ENCODE measurements around the gene TRIM71.

TRIM71 gene

DNA sequence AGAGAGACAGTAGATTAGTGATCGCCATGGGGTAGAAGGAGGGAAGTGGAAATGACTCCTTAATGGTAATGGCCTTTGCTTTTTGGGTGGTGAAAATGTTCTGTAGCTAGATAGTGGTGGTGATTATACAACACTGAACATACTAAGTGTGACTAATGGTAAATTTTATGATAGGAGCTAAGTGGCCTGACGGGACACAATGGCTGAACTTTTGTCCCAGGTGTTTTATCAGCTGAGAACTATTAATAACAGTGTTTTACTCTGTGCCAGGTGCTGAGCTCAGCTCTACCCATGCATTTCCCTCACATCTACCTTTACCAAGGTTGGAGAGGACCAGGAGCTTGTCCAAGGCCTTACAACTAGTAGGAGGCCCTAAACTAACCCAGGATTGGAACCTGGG is 66.8 kb downstream of the TRIM71 start:
- Histone ChIP-seq H3K27me3 (ENCODE audit: control insufficient read depth in 2 of 2, insufficient read depth in 2 of 2, low read length in 2 of 2) (no peaks in the 10 kb centered on the region), H3K36me3 (ENCODE audit: control insufficient read depth in 2 of 2, insufficient read depth in 2 of 2, low read length in 2 of 2) (no peaks in the 10 kb centered on the region), H3K27ac (ENCODE audit: low read depth in 2 of 2, low read length in 2 of 2) (no peak overlapping the region), H3K4me1 (ENCODE audit: control insufficient read depth in 2 of 2, insufficient read depth in 2 of 2, low read length in 2 of 2) (no peaks in the 10 kb centered on the region), H3K4me3 (ENCODE audit: low read length in 2 of 2) (no peak overlapping the region), H3K9me3 (ENCODE audit: control insufficient read depth in 2 of 2, low read length in 2 of 2) (no peaks in the 10 kb centered on the region), H3K9ac (ENCODE audit: low read depth in 1 of 2, low read length in 2 of 2) (no peak overlapping the region)

DNA sequence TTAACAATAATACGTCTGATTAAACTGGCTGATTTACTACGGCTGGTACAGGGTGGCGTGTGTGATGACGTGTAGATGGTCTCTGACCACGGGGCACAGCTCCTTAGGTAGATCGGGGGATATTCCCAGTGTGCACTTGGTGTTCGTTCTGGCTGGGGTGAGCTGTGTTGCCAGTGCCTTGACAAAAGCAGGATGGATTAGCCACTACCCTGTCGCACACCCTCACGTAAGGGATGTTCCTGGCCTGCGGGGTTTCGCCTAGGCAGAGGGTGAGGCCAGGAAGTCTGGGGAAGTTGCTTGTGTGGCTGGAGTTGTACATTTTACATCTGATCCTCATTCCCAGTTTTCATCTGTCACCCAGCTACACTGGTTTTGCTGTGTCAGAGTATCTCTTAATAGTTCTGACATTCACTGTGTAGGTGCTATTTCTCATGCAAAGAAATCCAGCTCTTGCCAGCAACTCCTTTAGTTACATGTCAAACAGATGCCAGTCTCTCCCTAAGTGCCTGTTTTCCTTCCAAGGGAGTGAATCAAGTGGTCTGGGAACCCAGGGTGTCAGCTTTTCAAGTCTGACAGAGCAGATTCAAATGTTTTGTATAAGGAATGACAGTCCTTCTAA is 67.6 kb downstream of the TRIM71 start:
- no peaks in the 10 kb centered on the region for H3K36me3 ChIP-seq (ENCODE audit: control insufficient read depth in 2 of 2, insufficient read depth in 2 of 2, low read length in 2 of 2)
- H3K27ac ChIP-seq (ENCODE audit: low read depth in 2 of 2, low read length in 2 of 2), result no peak overlapping the region
- no peaks in the 10 kb centered on the region for H3K9me3 ChIP-seq (ENCODE audit: control insufficient read depth in 2 of 2, low read length in 2 of 2)
- no peak overlapping the region for H3K4me3 ChIP-seq (ENCODE audit: low read length in 2 of 2)
- H3K4me1 ChIP-seq (ENCODE audit: control insufficient read depth in 2 of 2, insufficient read depth in 2 of 2, low read length in 2 of 2), result no peaks in the 10 kb centered on the region
- no peaks in the 10 kb centered on the region for H3K27me3 ChIP-seq (ENCODE audit: control insufficient read depth in 2 of 2, insufficient read depth in 2 of 2, low read length in 2 of 2)
- H3K9ac ChIP-seq (ENCODE audit: low read depth in 1 of 2, low read length in 2 of 2), result no peak overlapping the region

DNA sequence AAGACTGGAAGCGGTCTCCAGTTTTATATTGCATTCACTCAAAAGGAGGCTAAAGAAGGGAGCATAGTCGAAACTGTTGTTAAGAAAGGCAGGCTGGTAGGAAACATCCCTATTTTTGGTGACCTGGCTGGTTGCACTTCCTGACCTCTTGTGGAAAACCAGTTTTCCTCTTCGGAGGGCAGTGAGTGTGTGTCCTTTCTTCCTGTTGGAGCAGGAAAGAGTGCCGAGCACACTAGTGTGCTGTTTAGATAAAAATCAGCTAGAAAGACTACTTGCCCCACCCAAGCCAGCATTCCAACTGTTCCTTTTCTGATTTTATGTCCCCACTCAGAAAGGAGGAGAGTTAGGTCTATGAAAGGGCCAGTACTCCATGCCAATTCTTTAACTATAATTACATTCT is 68.5 kb downstream of the TRIM71 start:
- H3K27ac ChIP-seq (ENCODE audit: low read depth in 2 of 2, low read length in 2 of 2), result no peak overlapping the region
- no peaks in the 10 kb centered on the region for H3K9me3 ChIP-seq (ENCODE audit: control insufficient read depth in 2 of 2, low read length in 2 of 2)
- H3K36me3 ChIP-seq (ENCODE audit: control insufficient read depth in 2 of 2, insufficient read depth in 2 of 2, low read length in 2 of 2), result no peaks in the 10 kb centered on the region
- H3K4me3 ChIP-seq (ENCODE audit: low read length in 2 of 2), result no peak overlapping the region
- no peak overlapping the region for H3K9ac ChIP-seq (ENCODE audit: low read depth in 1 of 2, low read length in 2 of 2)
- no peaks in the 10 kb centered on the region for H3K27me3 ChIP-seq (ENCODE audit: control insufficient read depth in 2 of 2, insufficient read depth in 2 of 2, low read length in 2 of 2)
- H3K4me1 ChIP-seq (ENCODE audit: control insufficient read depth in 2 of 2, insufficient read depth in 2 of 2, low read length in 2 of 2), result no peaks in the 10 kb centered on the region

DNA sequence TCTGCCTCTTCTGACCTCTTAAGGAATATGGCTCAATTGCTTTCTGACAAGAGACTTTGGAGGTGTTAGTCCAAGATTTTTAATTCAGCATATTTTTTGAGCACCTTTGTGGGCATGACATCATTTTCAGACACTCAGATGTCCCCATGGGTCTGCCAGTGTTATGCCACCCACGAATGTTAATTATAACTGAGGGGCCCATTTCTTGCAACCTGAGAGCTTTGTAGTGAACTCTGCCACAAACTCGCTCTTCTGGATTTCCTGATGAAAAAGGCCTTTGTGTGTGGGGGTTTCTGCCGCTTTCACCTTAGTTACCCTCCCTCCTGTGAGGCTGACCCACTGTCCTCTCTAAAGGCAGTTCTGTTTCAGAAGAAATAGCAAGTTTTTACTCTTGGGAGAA is 69.1 kb downstream of the TRIM71 start:
- H3K36me3 ChIP-seq (ENCODE audit: control insufficient read depth in 2 of 2, insufficient read depth in 2 of 2, low read length in 2 of 2), result no peaks in the 10 kb centered on the region
- no peaks in the 10 kb centered on the region for H3K27me3 ChIP-seq (ENCODE audit: control insufficient read depth in 2 of 2, insufficient read depth in 2 of 2, low read length in 2 of 2)
- no peak overlapping the region for H3K9ac ChIP-seq (ENCODE audit: low read depth in 1 of 2, low read length in 2 of 2)
- H3K4me1 ChIP-seq (ENCODE audit: control insufficient read depth in 2 of 2, insufficient read depth in 2 of 2, low read length in 2 of 2), result no peaks in the 10 kb centered on the region
- no peak overlapping the region for H3K4me3 ChIP-seq (ENCODE audit: low read length in 2 of 2)
- H3K27ac ChIP-seq (ENCODE audit: low read depth in 2 of 2, low read length in 2 of 2), result no peak overlapping the region
- no peaks in the 10 kb centered on the region for H3K9me3 ChIP-seq (ENCODE audit: control insufficient read depth in 2 of 2, low read length in 2 of 2)

DNA sequence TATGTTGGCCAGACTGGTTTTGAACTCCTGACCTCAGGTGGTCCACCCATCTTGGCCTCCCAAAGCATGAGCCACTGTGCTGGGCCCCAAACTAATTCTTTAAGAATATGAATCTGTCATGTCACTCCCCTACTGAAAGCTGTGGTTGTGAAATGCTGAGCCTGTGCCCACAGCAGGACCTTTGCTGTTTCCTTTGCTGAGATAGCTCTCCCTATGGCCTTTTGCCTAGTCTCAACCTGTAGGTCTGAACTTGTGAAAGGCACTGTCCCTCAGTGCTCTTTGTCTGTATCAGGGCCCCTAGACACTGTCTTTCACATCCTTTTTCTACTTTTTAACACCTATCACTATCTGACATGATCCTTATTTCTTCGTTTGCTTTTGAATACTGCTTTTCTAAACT is 70.9 kb downstream of the TRIM71 start:
- H3K9ac ChIP-seq (ENCODE audit: low read depth in 1 of 2, low read length in 2 of 2), result no peak overlapping the region
- no peaks in the 10 kb centered on the region for H3K36me3 ChIP-seq (ENCODE audit: control insufficient read depth in 2 of 2, insufficient read depth in 2 of 2, low read length in 2 of 2)
- no peaks in the 10 kb centered on the region for H3K9me3 ChIP-seq (ENCODE audit: control insufficient read depth in 2 of 2, low read length in 2 of 2)
- no peaks in the 10 kb centered on the region for H3K4me1 ChIP-seq (ENCODE audit: control insufficient read depth in 2 of 2, insufficient read depth in 2 of 2, low read length in 2 of 2)
- no peaks in the 10 kb centered on the region for H3K27me3 ChIP-seq (ENCODE audit: control insufficient read depth in 2 of 2, insufficient read depth in 2 of 2, low read length in 2 of 2)
- no peak overlapping the region for H3K27ac ChIP-seq (ENCODE audit: low read depth in 2 of 2, low read length in 2 of 2)
- no peak overlapping the region for H3K4me3 ChIP-seq (ENCODE audit: low read length in 2 of 2)

DNA sequence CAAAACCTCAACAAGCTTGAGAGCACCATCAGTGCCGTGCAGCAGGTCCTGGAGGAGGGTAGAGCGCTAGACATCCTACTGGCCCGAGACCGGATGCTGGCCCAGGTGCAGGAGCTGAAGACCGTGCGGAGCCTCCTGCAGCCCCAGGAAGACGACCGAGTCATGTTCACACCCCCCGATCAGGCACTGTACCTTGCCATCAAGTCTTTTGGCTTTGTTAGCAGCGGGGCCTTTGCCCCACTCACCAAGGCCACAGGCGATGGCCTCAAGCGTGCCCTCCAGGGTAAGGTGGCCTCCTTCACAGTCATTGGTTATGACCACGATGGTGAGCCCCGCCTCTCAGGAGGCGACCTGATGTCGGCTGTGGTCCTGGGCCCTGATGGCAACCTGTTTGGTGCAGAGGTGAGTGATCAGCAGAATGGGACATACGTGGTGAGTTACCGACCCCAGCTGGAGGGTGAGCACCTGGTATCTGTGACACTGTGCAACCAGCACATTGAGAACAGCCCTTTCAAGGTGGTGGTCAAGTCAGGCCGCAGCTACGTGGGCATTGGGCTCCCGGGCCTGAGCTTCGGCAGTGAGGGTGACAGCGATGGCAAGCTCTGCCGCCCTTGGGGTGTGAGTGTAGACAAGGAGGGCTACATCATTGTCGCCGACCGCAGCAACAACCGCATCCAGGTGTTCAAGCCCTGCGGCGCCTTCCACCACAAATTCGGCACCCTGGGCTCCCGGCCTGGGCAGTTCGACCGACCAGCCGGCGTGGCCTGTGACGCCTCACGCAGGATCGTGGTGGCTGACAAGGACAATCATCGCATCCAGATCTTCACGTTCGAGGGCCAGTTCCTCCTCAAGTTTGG is 72.9 kb downstream of the TRIM71 start:
- H3K27ac ChIP-seq (ENCODE audit: low read depth in 2 of 2, low read length in 2 of 2), result no peak overlapping the region
- peaks cover 0 to 1% of the 10 kb centered on the region in 2 donors for H3K27me3 ChIP-seq (ENCODE audit: control insufficient read depth in 2 of 2, insufficient read depth in 2 of 2, low read length in 2 of 2)
- no peaks in the 10 kb centered on the region for H3K9me3 ChIP-seq (ENCODE audit: control insufficient read depth in 2 of 2, low read length in 2 of 2)
- H3K4me1 ChIP-seq (ENCODE audit: control insufficient read depth in 2 of 2, insufficient read depth in 2 of 2, low read length in 2 of 2), result no peaks in the 10 kb centered on the region
- no peaks in the 10 kb centered on the region for H3K36me3 ChIP-seq (ENCODE audit: control insufficient read depth in 2 of 2, insufficient read depth in 2 of 2, low read length in 2 of 2)
- H3K4me3 ChIP-seq (ENCODE audit: low read length in 2 of 2), result no peak overlapping the region
- no peak overlapping the region for H3K9ac ChIP-seq (ENCODE audit: low read depth in 1 of 2, low read length in 2 of 2)

DNA sequence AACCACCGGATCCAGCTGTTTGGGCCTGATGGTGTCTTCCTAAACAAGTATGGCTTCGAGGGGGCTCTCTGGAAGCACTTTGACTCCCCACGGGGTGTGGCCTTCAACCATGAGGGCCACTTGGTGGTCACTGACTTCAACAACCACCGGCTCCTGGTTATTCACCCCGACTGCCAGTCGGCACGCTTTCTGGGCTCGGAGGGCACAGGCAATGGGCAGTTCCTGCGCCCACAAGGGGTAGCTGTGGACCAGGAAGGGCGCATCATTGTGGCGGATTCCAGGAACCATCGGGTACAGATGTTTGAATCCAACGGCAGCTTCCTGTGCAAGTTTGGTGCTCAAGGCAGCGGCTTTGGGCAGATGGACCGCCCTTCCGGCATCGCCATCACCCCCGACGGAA is 73.6 kb downstream of the TRIM71 start:
- Histone ChIP-seq H3K4me3 (ENCODE audit: low read length in 2 of 2) (no peak overlapping the region), H3K9ac (ENCODE audit: low read depth in 1 of 2, low read length in 2 of 2) (no peak overlapping the region), H3K27ac (ENCODE audit: low read depth in 2 of 2, low read length in 2 of 2) (no peak overlapping the region), H3K9me3 (ENCODE audit: control insufficient read depth in 2 of 2, low read length in 2 of 2) (no peaks in the 10 kb centered on the region), H3K36me3 (ENCODE audit: control insufficient read depth in 2 of 2, insufficient read depth in 2 of 2, low read length in 2 of 2) (no peaks in the 10 kb centered on the region), H3K4me1 (ENCODE audit: control insufficient read depth in 2 of 2, insufficient read depth in 2 of 2, low read length in 2 of 2) (no peaks in the 10 kb centered on the region), H3K27me3 (ENCODE audit: control insufficient read depth in 2 of 2, insufficient read depth in 2 of 2, low read length in 2 of 2) (peaks cover 0 to 1% of the 10 kb centered on the region in 2 donors)

DNA sequence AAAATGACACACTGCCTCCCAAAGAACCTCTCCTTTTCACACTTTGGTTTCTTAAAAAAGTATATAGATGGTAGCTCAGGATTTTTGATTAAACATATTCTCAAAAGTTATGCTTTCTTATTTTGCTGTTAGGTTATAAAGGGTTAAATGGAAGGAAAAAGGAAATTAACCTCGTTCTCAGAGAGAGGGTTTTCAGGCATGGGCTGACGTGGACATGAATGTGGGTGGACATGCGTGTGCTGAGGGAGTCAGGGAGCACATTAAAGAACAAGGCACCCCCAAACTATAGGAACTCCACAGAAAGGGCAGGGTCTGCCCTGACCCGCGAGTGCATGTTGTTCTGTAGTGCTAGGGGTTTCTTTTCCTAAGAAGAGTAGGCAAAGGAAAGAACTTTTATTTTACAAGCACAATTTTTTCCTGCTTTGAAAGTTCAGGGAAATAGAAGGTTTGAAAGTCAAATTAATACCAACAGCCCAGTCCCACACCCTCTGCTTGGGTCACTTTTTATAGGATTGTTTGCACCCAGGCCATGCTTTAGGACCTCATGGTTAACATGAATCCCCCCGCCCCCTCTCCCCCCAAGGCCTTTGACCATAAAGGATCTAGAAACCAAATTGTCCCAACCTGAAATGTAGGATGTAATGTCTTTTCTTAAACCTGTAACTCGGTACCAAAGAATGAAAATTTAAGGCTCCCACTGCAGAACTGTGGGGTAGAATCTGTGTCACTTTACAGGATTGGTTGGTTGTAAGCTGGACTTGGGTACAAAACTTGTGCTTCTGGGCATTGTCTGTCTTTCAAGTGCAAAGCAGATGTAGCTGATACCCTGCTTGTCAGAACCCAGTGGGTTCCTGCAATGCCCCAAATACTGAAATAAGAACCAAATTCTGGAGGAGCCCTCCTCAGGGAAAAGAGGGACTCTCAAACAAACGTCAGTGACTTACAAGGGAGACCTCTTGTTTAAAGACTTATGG is 75.1 kb downstream of the TRIM71 start:
- Histone ChIP-seq H3K9ac (ENCODE audit: low read depth in 1 of 2, low read length in 2 of 2) (no peak overlapping the region), H3K4me1 (ENCODE audit: control insufficient read depth in 2 of 2, insufficient read depth in 2 of 2, low read length in 2 of 2) (no peaks in the 10 kb centered on the region), H3K36me3 (ENCODE audit: control insufficient read depth in 2 of 2, insufficient read depth in 2 of 2, low read length in 2 of 2) (no peaks in the 10 kb centered on the region), H3K27ac (ENCODE audit: low read depth in 2 of 2, low read length in 2 of 2) (no peak overlapping the region), H3K9me3 (ENCODE audit: control insufficient read depth in 2 of 2, low read length in 2 of 2) (no peaks in the 10 kb centered on the region), H3K27me3 (ENCODE audit: control insufficient read depth in 2 of 2, insufficient read depth in 2 of 2, low read length in 2 of 2) (peaks cover 0 to 1% of the 10 kb centered on the region in 2 donors), H3K4me3 (ENCODE audit: low read length in 2 of 2) (no peak overlapping the region)

DNA sequence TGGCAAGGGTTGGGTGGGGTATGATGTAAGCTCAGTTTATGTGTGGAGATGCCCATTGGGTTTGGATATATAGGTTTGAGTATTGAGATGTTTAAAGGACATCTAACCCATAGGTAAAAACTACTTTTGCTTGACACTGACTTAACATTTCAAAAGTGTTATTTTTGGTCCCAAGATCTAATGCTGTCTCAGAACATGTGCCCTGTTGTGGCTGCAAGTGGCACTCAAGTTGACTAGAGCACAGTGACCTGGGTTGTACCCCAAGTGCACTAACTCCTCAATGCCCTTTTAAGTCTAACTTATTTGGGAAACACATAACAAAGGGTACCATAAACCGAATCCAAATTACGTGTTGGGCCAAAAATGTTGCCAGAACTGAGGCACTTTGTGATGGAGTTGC is 77.2 kb downstream of the TRIM71 start:
- Histone ChIP-seq H3K27ac (ENCODE audit: low read depth in 2 of 2, low read length in 2 of 2) (no peak overlapping the region), H3K36me3 (ENCODE audit: control insufficient read depth in 2 of 2, insufficient read depth in 2 of 2, low read length in 2 of 2) (no peaks in the 10 kb centered on the region), H3K27me3 (ENCODE audit: control insufficient read depth in 2 of 2, insufficient read depth in 2 of 2, low read length in 2 of 2) (peaks cover 0 to 1% of the 10 kb centered on the region in 2 donors), H3K9ac (ENCODE audit: low read depth in 1 of 2, low read length in 2 of 2) (no peak overlapping the region), H3K9me3 (ENCODE audit: control insufficient read depth in 2 of 2, low read length in 2 of 2) (no peaks in the 10 kb centered on the region), H3K4me1 (ENCODE audit: control insufficient read depth in 2 of 2, insufficient read depth in 2 of 2, low read length in 2 of 2) (no peaks in the 10 kb centered on the region), H3K4me3 (ENCODE audit: low read length in 2 of 2) (no peak overlapping the region)

DNA sequence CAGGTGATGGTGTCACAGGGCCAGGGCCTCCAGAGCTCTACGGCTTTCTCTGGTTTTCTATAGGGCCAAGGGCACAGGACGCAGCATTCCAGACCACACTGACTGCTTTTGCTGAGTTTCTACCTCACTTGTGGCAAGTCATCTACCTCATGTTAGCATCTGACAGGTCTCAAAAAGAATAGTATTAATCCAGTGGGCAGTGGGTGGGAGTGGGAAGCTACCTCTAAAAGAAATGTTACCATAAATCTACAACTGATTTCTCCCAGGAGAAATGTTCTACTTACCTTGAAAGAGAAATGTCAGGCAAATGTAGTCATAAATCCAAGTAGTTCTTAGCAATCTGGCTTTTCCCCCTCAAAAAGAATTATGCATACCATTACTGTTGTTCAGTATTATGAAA is 77.9 kb downstream of the TRIM71 start:
- Histone ChIP-seq H3K4me1 (ENCODE audit: control insufficient read depth in 2 of 2, insufficient read depth in 2 of 2, low read length in 2 of 2) (no peaks in the 10 kb centered on the region), H3K27me3 (ENCODE audit: control insufficient read depth in 2 of 2, insufficient read depth in 2 of 2, low read length in 2 of 2) (peaks cover 0 to 1% of the 10 kb centered on the region in 2 donors), H3K9me3 (ENCODE audit: control insufficient read depth in 2 of 2, low read length in 2 of 2) (no peaks in the 10 kb centered on the region), H3K36me3 (ENCODE audit: control insufficient read depth in 2 of 2, insufficient read depth in 2 of 2, low read length in 2 of 2) (no peaks in the 10 kb centered on the region), H3K9ac (ENCODE audit: low read depth in 1 of 2, low read length in 2 of 2) (no peak overlapping the region), H3K27ac (ENCODE audit: low read depth in 2 of 2, low read length in 2 of 2) (no peak overlapping the region), H3K4me3 (ENCODE audit: low read length in 2 of 2) (no peak overlapping the region)
